Peyer's patch (tissue), 4 donors: Measurements from ENCODE around the gene HEXIM2. TPM values are rescaled to one million over a fixed set of nuclear protein-coding genes. Genes with fewer than 3 reads are reported as not detected.

Source experiments
- DNase-seq, 3 donors: peaks; one replicate each; pipeline ENCODE4 v3.0.0-alpha.2; 2017 to 2019
- H3K27ac ChIP-seq, 4 donors: fragments of 200-600 bp; sonication (generic); one replicate each; pipeline ENCODE4 v1.5.1; 2016 to 2019
- H3K27me3 ChIP-seq, 2 donors: fragments of 200-600 bp; sonication (generic); one replicate each; pipeline ENCODE4 v1.5.1; 2019
- H3K36me3 ChIP-seq, 3 donors: fragments of 200-600 bp; sonication (generic); one replicate each; pipeline ENCODE4 v1.5.1; 2016 to 2019
- H3K4me1 ChIP-seq, 4 donors: fragments of 200-600 bp; sonication (generic); one replicate each; pipeline ENCODE4 v1.5.1; 2016 to 2019
- H3K4me3 ChIP-seq, 4 donors: fragments of 200-600 bp; sonication (generic); 1 replicate in 3 of 4; 2 replicates in 1 of 4; pipeline ENCODE4 v1.5.1; 2016 to 2019; ENCODE audit warnings: mild to moderate bottlenecking in 1 of 4
- H3K9me3 ChIP-seq, 4 donors: fragments of 200-600 bp; sonication (generic); one replicate each; pipeline ENCODE4 v1.5.1; 2016 to 2019; ENCODE audit warnings: mild to moderate bottlenecking in 1 of 4
- POLR2A ChIP-seq, 2 donors: fragments of 450-650 bp; IDR thresholded peaks; one replicate each; pipeline ENCODE4 v1.5.1; 2017; ENCODE audit warnings: antibody characterized with exemption in 2 of 2, mild to moderate bottlenecking in 2 of 2, moderate library complexity in 2 of 2
- total RNA-seq, 4 donors: library from RNA; depleted of rRNA; stranded (reverse); fragments of >200 nt; gene quantifications; one replicate each; pipeline ENCODE4 v1.1.0, GENCODE V29; 2016
- TF ChIP-seq, protein P1 (sequence below), 6 experiments: fragments of 450-650 bp in 4 of 6; fragments of 200-600 bp in 2 of 6; sonication (generic) in 1 of 6; IDR thresholded peaks; one replicate each; pipeline ENCODE4 v1.5.1; 2017 to 2019; ENCODE audit warnings: antibody characterized with exemption in 6 of 6, mild to moderate bottlenecking in 3 of 6, moderate library complexity in 1 of 6

The HEXIM2 gene
- total RNA-seq, 4 donors from 2014 or later: 8.4 to 28.9 (median 11.2) TPM

DNA sequence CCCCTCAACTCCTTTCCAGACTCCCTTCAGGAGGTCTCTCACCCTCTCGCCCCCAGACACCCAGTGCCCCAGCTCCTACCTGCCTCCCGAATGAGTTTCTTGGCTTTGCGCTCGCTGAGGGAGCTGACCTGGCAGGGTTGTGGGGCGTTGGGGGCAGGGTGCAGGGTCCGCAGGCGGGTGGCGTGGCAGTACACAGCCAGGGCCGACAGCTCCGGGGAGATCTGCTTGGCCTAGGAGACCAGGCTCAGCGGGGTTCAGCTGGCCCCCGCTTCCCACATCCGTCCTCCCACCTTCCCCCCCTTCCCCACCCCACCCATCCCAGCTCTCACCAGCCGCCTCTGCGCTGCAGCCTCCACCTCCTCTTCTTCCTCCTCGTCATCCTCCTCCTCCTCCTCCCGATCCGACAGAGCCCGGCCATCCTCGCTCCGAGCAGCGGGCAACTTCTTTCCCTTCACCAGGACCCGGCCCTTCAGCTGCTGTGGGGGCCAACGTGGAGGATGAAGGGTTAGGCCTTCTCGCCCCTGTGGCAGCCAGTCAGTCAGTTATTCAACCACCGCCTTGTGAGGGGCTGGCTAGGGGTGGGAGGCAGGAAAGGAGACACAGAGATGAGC lies 46.6 kb upstream of the HEXIM2 start:
- H3K36me3 ChIP-seq: peaks cover 0 to 8% (median 0%) of the 10 kb centered on the region in 3 donors
- no peaks in the 10 kb centered on the region for H3K27me3 ChIP-seq
- no peak for DNase-seq
- no peak for TF ChIP-seq POLR2A (IDR thresholded peaks at IDR 0.05)
- TF ChIP-seq, protein P1, sequence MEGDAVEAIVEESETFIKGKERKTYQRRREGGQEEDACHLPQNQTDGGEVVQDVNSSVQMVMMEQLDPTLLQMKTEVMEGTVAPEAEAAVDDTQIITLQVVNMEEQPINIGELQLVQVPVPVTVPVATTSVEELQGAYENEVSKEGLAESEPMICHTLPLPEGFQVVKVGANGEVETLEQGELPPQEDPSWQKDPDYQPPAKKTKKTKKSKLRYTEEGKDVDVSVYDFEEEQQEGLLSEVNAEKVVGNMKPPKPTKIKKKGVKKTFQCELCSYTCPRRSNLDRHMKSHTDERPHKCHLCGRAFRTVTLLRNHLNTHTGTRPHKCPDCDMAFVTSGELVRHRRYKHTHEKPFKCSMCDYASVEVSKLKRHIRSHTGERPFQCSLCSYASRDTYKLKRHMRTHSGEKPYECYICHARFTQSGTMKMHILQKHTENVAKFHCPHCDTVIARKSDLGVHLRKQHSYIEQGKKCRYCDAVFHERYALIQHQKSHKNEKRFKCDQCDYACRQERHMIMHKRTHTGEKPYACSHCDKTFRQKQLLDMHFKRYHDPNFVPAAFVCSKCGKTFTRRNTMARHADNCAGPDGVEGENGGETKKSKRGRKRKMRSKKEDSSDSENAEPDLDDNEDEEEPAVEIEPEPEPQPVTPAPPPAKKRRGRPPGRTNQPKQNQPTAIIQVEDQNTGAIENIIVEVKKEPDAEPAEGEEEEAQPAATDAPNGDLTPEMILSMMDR (IDR thresholded peaks at IDR 0.05): no peak
- no peaks in the 10 kb centered on the region for H3K9me3 ChIP-seq
- no peak overlapping the region for H3K27ac ChIP-seq
- no peak overlapping the region for H3K4me3 ChIP-seq
- H3K4me1 ChIP-seq: peaks cover 0 to 4% (median 0%) of the 10 kb centered on the region in 4 donors

DNA sequence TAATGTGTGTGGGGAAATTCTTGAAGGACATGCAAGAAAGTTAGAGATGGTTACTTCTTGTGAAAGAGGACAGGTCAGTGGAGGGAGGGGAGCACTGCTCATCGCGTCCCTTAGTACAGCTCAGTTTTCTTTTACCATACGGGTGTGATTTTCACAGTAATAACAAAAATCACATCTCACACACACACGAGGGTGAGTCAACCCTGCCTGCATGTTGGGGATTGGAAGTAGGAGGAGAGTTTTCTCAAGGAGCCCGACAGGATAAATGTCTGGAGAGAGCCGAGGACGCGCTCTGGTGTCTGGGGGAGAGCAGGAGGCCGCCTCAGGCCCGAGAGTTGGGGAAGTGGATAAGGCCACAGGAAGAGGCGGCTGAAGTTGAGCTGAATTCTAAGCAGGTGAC lies 45.8 kb upstream of the HEXIM2 start:
- Histone ChIP-seq H3K4me1 (peaks cover 0 to 2% (median 0%) of the 10 kb centered on the region in 4 donors), H3K4me3 (no peak overlapping the region), H3K9me3 (no peaks in the 10 kb centered on the region), H3K27me3 (no peaks in the 10 kb centered on the region), H3K36me3 (peaks cover 0 to 4% (median 0%) of the 10 kb centered on the region in 3 donors), H3K27ac (no peak overlapping the region)
- TF ChIP-seq POLR2A (IDR thresholded peaks at IDR 0.05): no peak
- TF ChIP-seq, protein P1 (IDR thresholded peaks at IDR 0.05): no peak
- DNase-seq: no peak

DNA sequence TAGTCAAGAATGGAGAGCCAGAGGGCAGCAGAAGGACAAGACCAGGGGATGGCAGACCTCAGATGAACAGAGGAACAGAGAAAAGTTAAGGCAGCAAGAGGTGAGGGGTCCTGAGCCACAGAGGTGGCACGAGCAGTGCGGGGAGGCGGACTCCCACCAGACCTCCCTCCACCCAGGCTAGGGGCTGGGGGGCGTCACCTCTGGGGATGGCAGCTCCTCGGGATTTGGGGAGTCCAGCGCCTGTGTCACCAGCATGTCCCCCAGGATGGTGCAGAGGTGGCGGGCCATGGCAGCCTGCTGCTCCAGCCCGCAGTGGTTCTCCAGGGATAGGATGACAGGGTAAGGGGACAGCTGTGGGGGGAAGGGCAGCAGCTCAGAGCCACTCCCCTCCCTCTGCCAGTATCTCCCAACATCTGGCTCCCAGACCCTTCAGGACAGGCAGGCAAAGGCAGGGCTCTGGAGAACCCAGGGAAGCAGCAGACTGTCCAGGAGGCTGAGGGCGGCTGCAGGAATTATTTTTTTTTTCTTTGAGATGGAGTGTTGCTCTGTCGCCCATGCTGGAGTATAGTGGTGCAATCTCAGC lies 45.1 kb upstream of the HEXIM2 start:
- Histone ChIP-seq H3K4me3 (no peak overlapping the region), H3K27ac (no peak overlapping the region), H3K4me1 (no peaks in the 10 kb centered on the region), H3K27me3 (no peaks in the 10 kb centered on the region), H3K9me3 (no peaks in the 10 kb centered on the region), H3K36me3 (peaks cover 0 to 4% (median 0%) of the 10 kb centered on the region in 3 donors)
- TF ChIP-seq, protein P1 (IDR thresholded peaks at IDR 0.05): no peak
- TF ChIP-seq POLR2A (IDR thresholded peaks at IDR 0.05): no peak
- DNase-seq: no peak

DNA sequence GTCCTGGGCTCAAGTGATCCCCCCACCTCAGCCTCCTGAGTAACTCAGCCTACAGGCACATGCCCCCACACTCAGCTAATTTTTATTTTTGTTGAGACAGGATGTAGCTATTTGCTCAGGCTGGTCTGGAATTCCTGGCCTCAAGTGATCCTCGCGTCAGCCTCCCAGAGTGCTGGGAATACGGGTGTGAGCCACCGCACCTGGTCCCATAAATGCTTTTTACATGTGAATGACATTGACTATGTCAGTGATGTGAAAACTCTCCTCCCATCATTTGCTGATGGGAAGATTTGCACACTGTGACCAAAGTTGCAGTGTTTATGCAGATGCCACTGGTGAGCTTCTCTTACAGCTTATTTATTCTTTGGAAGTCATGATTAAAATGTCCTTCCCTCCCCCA lies 44.3 kb upstream of the HEXIM2 start:
- peaks cover 0 to 5% (median 0%) of the 10 kb centered on the region in 4 donors for H3K4me1 ChIP-seq
- peaks cover 0 to 4% (median 0%) of the 10 kb centered on the region in 3 donors for H3K36me3 ChIP-seq
- no peak for DNase-seq
- no peak overlapping the region for H3K4me3 ChIP-seq
- H3K9me3 ChIP-seq: no peaks in the 10 kb centered on the region
- no peak for TF ChIP-seq POLR2A (IDR thresholded peaks at IDR 0.05)
- TF ChIP-seq, protein P1 (IDR thresholded peaks at IDR 0.05): no peak
- H3K27ac ChIP-seq: no peak overlapping the region
- no peaks in the 10 kb centered on the region for H3K27me3 ChIP-seq

DNA sequence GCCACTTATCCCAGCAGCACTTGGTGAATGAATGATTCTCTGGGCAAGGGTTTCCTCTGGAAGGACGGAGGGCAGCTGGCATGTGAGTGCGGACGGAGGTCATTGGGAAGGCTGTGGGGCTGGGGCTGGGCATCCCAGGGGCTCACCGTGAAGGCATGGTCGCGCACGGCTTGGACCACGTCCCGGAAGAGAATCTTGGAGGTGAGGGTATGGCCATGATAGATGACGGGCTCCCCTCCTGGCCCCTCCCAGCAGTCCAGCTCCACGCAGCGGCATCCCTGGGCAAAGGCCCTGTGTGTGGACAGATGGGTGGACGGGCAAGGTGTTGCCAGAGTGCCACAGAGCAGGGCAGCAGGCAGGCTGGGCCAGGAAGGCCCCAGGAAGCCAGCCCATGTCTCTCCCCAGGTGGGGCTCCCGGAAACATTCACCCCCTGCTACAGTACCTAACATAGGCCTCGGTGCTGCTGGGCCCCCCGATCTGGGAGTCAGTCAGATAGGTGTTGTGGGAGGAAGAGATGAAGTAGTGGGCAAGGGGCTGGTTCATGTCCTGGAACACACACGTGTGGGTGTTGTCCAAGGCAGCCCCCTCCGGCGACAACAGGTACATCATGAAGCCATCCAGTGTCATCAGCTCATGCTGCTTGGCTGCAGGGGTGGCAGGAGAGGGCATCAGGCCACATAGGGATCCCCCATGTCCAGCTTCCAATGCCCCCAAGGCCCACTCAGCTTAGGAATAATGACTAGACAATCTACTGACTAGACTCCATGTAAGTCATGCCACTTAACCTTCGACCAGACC lies 43.6 kb upstream of the HEXIM2 start:
- H3K4me3 ChIP-seq: no peak overlapping the region
- H3K27ac ChIP-seq: no peak overlapping the region
- no peak for DNase-seq
- H3K9me3 ChIP-seq: no peaks in the 10 kb centered on the region
- H3K36me3 ChIP-seq: peaks cover 0 to 4% (median 0%) of the 10 kb centered on the region in 3 donors
- H3K4me1 ChIP-seq: peaks cover 0 to 12% (median 0%) of the 10 kb centered on the region in 4 donors
- TF ChIP-seq, protein P1 (IDR thresholded peaks at IDR 0.05): no peak
- no peak for TF ChIP-seq POLR2A (IDR thresholded peaks at IDR 0.05)
- no peaks in the 10 kb centered on the region for H3K27me3 ChIP-seq
